Measurements from ENCODE around the gene BABAM2.

DNA sequence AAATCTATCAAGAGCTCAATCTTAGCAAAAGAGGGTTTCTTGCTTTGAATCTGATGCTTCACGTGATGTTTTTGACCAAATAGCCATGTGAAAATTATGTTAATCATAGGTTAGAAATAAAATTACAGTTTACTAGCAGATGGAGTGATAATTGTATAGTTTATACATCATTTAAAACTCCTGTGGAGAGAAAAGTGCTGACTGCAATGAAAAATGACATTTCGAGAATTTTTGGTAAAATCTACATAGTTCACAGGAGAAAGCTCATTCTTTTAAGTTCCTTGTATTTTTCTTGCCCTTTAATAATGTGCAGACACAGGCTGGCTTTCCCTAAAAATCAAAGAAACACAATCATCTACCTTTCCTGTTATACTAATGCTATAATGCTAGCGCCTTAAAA, 33.6 kb upstream of the BABAM2 start:
- TF ChIP-seq, protein P1, sequence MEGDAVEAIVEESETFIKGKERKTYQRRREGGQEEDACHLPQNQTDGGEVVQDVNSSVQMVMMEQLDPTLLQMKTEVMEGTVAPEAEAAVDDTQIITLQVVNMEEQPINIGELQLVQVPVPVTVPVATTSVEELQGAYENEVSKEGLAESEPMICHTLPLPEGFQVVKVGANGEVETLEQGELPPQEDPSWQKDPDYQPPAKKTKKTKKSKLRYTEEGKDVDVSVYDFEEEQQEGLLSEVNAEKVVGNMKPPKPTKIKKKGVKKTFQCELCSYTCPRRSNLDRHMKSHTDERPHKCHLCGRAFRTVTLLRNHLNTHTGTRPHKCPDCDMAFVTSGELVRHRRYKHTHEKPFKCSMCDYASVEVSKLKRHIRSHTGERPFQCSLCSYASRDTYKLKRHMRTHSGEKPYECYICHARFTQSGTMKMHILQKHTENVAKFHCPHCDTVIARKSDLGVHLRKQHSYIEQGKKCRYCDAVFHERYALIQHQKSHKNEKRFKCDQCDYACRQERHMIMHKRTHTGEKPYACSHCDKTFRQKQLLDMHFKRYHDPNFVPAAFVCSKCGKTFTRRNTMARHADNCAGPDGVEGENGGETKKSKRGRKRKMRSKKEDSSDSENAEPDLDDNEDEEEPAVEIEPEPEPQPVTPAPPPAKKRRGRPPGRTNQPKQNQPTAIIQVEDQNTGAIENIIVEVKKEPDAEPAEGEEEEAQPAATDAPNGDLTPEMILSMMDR (IDR thresholded peaks at IDR 0.05; ENCODE audit: low read length) = no peak
- TF ChIP-seq EZH2 (optimal IDR thresholded peaks at IDR 0.05; ENCODE audit: low read depth, low read length) (no peak), EZH2phosphoT487 (IDR thresholded peaks at IDR 0.05; ENCODE audit: low read length) (no peak)
